ENCODE data around the gene SMC3.

SMC3 gene

DNA sequence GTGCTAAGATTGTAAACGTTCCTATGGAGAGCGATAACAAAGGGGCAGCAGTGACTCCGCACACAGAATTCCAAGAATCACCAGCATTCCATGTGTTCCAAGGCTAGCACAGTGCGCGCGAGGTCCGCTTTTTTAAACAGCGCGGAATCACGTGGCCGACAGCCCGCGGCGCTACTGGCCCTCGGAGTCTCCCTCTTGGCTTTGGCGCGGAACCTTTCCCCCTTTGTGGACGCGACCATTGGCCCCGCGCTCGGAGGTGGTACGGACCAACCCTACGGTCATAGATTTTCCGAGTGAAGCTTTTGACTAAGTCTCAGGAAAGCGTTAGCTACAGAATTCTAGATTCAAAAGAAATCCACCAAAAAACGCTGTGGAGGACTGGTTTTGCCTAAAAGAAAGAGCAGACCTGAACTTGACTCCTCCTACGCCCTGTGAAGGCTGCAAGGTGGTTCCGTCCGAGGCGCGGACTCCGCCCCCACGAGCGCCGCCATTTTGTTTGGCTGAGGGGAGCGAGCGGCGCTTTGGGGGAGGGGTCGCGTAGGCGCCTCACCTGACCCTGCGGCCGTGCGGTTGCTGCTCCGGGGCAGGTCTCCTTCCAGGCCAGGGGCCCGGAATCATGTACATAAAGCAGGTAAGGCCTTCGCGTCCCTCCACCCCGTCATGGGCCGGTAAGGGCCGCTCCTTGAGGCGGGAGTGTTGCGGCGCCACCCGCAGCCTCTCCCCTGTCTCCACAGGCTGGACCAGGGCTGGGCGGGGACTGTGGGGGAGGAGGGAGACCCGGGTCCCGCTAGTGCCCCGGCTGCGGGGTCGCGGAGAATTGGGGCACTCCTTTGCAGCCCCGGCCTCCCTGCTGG lies at the start of gene SMC3:
Gene SMC3, plus strand, starts transcription at position 495 of the 854 bp plus-strand sequence. Its CDS starts 122 bp downstream, at position 617.
- peak within 1 kb of the TSS; percentile 96 for H3K27ac ChIP-seq
- TF ChIP-seq, protein P1, sequence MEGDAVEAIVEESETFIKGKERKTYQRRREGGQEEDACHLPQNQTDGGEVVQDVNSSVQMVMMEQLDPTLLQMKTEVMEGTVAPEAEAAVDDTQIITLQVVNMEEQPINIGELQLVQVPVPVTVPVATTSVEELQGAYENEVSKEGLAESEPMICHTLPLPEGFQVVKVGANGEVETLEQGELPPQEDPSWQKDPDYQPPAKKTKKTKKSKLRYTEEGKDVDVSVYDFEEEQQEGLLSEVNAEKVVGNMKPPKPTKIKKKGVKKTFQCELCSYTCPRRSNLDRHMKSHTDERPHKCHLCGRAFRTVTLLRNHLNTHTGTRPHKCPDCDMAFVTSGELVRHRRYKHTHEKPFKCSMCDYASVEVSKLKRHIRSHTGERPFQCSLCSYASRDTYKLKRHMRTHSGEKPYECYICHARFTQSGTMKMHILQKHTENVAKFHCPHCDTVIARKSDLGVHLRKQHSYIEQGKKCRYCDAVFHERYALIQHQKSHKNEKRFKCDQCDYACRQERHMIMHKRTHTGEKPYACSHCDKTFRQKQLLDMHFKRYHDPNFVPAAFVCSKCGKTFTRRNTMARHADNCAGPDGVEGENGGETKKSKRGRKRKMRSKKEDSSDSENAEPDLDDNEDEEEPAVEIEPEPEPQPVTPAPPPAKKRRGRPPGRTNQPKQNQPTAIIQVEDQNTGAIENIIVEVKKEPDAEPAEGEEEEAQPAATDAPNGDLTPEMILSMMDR (conservative IDR thresholded peaks at IDR 0.05), result no peak

DNA sequence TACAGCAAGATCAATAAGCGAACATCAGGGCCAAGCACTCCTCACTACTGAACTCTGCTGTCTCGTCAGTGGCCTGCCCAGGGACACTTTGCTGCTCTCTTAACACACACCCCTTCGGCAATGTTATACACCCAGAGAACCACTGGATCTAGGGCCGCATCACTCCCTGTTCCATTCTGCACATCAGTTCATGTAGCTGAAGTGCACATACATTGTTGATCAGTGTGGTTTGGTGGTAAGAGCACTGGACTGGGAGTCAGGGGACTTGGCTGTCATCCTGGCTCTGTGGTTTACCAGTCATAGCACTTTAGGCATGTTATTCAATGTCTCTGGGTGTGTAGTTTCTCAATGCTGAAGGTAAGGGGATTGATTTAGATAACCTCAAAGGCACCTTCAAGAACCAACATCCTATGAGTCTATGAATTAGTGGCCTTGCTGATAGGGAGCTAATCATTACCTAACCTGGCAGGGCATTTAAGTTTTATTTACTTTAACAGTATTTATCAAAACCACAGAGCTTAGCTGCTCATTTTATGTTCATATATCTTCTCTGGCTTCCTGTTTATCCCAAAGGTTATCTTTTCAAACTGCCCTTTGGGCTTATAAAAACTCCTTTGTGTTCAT lies 45.0 kb upstream of the SMC3 start:
- TF ChIP-seq, protein P1 (conservative IDR thresholded peaks at IDR 0.05), result no peak
- peak overlapping the region; percentile 81 for H3K27ac ChIP-seq

DNA sequence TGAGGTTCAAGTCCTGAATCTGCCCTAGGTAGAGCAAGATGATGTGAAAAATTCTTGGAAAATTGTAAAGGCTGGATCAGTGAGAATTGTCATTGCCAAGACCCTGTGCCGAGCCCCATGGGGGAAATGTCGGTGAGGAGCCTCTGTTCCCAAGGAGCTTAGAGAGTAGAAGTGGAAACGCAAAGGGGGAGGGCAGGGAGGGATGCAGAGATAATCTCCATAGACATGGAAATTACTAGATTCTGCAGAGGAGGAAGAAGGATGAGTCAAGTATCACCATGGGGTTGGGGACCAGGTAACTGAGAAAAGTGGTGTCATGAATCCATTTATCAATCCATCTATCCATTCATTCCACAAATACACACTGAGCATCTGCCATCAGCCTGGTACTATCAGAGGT lies 43.8 kb upstream of the SMC3 start:
- TF ChIP-seq, protein P1 (conservative IDR thresholded peaks at IDR 0.05), result no peak
- H3K27ac ChIP-seq, result peak overlapping the region; percentile 81

DNA sequence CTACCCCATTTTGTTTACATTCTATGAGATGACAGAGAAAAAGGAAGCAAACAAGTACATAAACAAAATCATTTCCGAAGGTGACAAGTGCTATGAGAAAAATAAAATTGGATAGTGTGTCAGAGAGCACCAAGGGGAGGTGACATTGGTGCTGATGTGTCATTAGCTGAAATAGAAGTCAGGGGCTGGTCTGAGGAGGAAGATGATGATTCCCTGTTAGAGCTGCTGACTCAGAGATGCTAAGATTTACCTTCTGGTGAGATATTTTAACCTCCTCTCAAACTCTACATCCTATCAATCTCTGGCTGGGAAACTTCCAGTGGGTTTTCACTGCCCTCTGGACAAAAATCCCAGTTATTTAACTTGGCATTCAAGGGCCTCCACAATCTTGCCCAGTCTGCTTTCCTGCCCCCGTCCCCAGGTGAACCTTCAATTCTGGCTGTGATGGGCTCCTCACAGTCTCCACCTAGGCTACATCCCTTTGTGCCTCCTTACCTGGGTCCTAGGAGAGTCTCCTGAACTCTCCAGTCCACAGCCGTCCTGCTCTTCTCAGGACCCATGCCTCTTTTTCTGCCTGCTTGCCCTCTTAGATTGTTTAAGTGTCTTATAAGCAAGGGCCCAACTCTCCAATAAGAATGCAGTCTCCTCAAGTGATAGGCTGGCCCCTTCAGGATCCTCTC lies 43.2 kb upstream of the SMC3 start:
- TF ChIP-seq, protein P1 (conservative IDR thresholded peaks at IDR 0.05), result no peak
- peak overlapping the region; percentile 7; the same call in 1 of the 2 replicates for H3K27ac ChIP-seq

DNA sequence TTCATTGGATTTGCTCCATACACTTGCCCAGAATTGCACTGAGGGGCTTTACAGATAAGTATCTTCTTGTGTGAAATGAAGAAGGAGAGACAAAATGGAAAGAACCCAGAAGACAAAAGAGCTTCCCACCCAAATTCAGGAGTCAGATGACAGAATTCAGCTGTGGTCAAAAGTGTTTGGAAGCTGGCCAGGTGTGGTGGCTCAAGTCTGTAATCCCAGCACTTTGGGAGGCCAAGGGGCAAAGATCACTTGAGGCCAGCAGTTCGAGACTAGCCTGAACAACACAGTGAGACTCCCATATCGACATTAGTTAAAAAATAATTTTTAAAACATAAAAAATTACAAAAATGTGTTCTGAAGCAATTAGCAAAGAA lies 42.6 kb upstream of the SMC3 start:
- TF ChIP-seq, protein P1 (conservative IDR thresholded peaks at IDR 0.05), result no peak
- peak overlapping the region; percentile 7; the same call in 1 of the 2 replicates for H3K27ac ChIP-seq

DNA sequence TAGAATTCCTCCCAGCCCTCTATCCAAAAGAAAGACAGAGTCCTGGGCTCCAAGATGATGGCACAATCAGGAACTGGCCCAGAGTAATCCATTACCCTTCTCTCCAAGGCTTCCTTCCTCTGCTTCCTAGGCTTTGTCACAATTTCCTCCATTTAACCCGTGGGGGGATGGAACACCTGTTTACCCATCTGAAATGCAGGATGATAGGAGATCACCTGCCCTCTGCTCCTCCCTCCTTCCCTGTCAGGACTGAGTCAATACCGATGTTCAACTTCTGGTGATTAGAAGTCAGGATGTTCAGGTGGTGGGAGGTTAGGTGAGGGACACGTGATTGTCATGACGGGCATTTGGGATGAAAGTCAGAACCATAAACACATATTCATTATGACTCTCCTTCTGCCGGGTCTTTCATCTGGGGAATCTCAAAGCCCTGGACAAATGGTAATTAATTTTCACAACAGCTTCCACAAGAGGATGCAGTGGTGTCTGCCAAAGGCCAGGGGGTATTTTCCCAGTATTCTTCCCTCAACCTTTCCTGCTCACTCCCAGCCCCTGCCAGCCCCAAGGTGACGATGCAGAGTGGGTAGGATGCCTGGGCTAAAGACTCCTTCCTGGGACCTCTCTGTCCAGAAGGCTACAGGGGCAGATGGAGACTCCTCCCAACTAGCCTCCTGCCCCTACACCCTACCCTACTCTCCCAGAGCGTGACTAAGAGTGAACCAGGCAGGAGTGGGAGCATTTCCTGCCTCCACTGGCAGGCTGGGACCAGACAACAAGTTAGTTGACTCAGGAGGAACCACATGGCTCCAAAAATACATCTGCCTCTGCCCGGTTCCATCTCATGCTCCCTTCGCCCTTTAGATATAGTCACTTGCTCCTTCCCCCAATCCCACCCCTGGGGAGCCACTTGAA lies 41.9 kb upstream of the SMC3 start:
- TF ChIP-seq, protein P1 (conservative IDR thresholded peaks at IDR 0.05), result no peak
- no peak overlapping the region for H3K27ac ChIP-seq
